ENCODE data around the gene LDB3.
A peak's percentile ranks its signal among the peaks of the same experiment; 100 is the strongest.
"Not testable (repeated sequence)": the region's sequence is repeated elsewhere in the genome, so short reads cannot be mapped to it uniquely, and the experiment has no call there.

LDB3 gene

DNA sequence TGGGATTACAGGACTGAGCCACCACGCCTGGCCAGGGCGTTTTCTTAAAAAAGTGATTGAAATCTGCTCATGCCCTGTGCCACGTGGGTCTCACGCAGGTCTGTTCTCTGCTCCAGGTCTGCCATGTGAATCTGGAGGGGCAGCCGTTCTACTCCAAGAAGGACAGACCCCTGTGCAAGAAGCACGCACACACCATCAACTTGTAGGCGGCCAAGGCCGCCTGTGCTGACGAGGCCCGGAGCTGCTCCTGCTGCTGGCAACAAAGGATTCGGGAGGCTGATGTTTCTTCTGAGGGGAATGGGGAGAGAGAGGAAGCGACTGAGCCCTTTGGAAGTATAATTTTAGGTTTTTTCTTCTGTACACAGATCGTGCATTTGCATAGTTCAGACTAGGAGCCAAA, 64.5 kb downstream of the LDB3 start:
- no peak for DNase-seq (ENCODE audit: low read depth)

DNA sequence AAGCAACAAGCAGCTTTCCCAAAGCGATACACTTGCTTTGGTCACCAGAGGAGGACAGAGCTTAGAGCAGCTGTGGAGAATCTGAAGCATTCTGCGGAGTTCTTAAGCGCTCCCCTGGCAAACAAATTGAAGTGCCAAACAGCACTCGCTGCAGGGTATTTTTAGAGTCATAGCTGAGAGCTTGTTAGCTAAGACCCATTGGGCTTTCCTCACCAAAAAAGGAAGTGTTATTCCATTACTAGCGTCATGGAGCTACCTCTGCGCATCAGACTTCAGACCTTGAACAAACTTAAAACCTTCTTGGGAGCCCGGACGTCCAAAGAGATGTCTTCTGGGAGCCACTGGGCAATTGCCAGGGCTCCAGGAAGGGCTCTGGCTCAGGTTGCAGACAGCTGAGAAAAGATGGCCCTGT, 65.0 kb downstream of the LDB3 start:
- DNase-seq (ENCODE audit: low read depth), result no peak

DNA sequence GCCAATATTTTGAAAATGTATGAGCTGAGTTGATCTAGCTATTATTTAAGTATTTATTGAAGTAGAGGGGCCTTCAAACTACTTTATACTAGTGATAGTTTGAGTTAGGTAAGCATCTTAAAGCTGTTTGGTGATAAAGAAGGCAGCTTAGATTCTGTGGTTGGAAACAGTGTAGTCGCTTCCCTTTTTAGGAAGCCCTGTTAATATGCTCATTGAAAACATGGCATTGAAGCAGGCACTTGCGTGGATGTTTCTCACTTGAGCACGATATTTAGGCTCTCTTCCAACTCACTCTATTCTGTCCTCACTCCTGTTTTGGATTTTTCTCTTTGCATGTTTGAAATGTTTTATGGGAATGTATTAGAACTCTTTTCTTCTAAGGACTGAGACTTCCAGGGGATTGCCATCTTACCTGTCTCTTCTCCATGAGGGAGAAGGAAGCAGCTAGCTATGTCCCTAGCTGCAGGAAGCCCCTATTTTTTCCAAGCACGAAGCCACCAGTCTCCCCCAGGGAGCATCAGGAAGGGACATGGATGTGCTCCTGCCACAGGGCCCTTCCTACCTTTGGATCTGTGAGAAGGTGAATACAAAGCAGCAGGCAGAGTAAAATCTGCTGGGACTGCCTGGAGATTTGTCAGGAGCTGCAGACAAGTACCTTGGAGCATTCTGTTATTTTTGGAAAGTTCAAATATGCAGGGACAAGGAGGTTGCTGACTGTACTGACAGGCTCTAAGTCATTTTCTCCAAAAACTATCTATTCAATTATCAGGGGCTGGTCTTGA, 66.1 kb downstream of the LDB3 start:
- DNase-seq (ENCODE audit: low read depth), result no peak

- DNase-seq (ENCODE audit: low read depth), result not testable (repeated sequence)
Measured at GRCh38 chr10:86735278-86735677, 67.0 kb downstream of the LDB3 start.

- DNase-seq (ENCODE audit: low read depth), result no peak
Measured at GRCh38 chr10:86742230-86742629, 73.9 kb downstream of the LDB3 start.

- DNase-seq (ENCODE audit: low read depth), result no peak
Measured at GRCh38 chr10:86744067-86744725, 75.9 kb downstream of the LDB3 start.

DNA sequence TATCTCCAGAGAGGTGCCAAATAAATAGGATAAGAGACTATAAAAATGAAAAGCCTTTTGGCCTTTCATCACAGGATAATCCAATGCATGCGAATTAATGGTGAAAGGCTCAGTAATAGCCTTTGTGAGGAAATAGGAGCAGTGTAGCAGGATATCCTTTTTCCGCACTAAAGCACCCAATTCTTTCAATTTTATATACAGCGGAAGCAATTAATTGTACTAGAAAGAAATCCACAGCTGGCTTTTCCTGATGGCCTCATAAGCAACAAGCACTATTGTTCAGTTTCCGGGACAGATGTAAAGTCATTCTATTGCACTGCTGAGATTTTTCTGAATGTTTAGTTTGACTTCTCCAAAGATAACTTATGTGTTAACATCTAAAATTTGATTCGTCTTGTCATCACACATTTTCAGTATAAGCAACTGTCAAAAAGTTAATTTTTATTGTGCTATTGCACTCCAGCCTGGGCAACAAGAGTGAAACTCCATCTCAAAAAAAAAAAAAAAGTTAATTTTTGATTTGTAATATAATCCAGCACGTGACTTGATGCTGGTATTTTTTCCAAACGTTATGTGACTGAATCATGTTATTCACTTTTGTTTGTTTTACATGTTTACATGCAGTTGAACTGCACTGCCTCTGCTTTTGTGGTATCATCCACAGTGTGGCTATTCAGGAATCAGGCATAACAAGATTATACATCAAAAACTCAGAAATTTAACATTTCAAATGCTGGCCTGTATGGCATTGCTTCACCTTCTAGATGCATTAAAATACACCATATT, 79.7 kb downstream of the LDB3 start:
- no peak for DNase-seq (ENCODE audit: low read depth)

- DNase-seq (ENCODE audit: low read depth), result no peak
Measured at GRCh38 chr10:86749854-86750253, 81.5 kb downstream of the LDB3 start.

GRCh38 chr10:86751477-86751876, 83.2 kb downstream of the LDB3 start:
- no peak for DNase-seq (ENCODE audit: low read depth)

- no peak for DNase-seq (ENCODE audit: low read depth)
Measured at GRCh38 chr10:86752311-86752710, 84.0 kb downstream of the LDB3 start.

DNA sequence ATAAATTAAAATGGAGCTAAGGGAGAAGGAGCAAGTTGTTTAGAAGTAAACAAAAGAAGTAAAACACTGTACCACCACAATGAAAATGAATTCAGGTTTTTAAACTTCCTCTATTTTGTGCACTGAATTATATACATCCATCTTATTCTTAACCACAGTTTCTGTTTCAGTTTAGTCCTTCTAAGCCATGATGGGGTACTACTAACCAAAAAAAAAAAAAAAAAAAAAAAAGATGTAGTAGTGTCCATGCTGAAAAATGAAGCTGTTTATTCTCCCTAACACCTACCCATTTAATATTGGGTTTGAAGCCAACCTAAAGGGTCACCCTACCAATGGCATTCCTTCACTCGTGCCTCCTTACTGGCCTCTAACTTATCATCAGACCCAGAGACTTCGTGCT, 84.7 kb downstream of the LDB3 start:
- no peak for DNase-seq (ENCODE audit: low read depth)

DNA sequence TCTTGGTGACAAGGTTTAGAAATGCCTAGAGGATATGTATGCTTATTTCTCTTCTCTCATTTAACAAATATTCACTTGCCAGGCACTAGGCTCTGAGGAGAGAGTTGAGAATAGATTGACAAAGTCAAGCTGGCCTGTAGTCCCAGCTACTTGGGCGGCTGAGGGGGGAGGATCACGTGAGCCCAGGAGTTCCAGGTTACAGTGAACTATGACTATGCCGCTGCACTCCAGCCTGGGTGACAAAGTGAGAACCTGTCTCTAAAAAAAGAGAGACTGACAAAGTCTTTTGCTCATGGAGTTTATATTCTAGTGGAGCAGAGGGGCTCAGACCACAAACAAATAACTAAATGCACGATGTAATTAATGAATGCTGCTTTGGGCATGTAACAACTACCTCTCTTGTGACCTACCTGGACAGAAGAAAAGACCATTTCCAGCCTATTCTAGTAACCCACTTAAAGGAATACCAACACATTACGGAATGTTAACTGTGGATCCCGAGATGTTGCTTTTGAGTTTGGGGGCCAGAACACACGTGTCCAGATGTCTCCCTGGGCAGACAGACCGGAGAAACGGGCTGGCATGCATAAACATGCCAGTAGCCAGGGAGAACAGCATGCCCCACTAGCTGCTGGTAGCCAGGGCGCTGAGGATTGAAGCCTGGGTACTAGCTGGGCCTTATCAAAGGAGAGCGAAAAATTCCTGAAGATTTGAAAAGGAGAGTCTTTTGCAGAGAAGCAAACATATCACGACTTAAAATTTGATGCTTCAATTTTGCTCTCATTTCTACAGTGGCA, 85.5 kb downstream of the LDB3 start:
- no peak for DNase-seq (ENCODE audit: low read depth)

GRCh38 chr10:86755454-86755739, 87.1 kb downstream of the LDB3 start:
- no peak for DNase-seq (ENCODE audit: low read depth)

DNA sequence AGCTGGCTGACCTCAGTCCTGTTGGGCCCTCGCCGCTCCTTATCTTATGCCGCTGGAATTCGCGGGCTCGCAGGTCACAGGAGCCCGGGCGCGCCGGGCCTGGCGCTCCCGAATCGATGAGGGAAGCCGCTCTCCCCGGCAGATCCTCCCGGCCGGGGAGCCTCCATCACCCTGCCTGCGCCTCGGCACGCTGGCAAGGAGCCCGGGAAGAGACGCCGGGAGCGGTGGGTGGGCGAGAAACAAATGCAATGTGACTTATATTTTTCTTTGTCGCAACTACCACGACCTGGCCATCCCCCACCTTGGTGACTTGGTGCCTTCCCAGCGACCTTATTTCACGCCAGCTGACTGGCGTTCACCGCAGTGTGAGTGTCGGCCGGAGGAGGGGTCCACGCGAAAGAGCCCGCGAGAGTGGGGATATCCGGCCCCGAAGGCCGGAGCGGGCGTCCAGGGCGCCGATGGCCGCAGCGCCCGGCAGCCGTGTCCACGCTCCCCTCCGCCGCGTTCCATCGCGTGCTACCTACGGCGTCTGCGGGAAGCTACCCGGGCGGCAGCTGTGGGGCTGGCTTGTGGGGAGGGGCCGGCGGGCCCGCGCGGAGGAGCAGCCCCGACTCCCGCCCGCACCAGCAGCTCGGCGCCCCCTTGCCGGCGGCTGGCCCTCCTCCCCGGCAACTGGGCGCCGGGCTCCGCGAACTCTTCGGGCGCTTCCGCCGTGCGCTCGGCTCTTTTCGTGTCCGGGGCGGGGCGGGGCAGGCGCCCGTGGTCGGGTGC, 87.6 kb downstream of the LDB3 start:
- DNase-seq (ENCODE audit: low read depth), result peak; percentile 78

DNA sequence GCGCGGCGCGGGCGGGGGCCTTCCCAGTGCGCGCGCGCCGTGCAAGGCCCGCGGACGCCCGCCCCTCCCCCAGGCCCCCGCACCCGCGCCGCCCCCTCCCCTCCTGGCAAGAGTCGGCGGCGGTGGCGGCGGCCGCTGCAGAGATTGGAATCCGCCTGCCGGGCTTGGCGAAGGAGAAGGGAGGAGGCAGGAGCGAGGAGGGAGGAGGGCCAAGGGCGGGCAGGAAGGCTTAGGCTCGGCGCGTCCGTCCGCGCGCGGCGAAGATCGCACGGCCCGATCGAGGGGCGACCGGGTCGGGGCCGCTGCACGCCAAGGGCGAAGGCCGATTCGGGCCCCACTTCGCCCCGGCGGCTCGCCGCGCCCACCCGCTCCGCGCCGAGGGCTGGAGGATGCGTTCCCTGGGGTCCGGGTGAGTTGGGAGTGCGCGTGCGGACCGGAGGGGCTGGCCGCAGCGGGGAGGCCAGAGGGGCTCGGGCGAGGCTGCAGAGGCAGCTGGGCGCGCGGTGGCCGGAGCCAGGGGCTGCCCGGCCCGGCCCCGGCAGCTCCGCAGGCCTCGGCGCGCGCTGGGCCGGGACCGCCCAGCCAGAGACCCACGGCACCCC, 88.3 kb downstream of the LDB3 start, which contains the start of gene BMPR1A:
BMPR1A (plus strand) TSS at position 109 of the 602 bp plus-strand sequence. CDS start 119,400 bp downstream, outside the sequence.
- no peak for DNase-seq (ENCODE audit: low read depth)

DNA sequence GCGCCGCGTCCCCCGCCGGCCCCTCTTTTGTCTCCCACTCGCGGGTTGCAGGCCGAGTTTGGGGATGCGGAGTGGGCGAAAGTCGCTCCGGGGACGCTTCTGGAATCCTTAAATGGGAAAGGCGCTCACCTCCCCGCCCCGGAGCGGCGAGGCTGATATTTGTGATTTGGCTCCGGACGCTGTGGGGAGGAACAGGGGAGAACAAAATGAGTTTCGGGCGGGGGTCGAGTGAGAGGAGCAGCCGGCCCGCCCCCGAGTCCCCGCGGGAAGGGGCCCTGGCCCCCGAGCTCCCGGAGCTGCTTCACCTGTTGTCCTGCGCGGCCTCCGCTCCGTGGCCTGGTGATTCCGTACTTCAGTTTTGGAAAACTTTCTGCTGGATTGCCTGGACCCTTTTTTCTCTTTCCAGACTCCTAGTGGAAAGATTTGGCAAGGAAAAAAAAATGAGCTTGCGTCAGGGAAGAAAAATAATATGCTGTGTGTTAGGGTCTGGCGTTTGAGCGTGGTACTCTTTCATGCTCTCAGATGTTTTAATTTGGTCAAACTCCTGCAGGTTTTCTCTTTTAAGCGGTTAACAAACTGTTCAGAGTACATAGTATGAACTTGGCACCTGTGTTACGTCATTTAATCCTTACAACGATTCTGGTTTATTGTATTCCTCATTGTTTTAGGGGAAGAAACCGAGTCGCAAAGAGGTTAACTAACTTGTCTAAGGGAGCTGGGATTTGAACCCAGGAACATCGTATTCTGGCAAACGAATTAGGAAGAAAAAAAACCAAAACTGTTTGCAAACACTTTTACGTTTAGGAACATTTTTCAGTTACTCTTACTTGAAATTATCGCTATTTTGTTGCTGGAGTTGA, 89.0 kb downstream of the LDB3 start:
- DNase-seq (ENCODE audit: low read depth), result no peak

GRCh38 chr10:86758189-86759072, 90.1 kb downstream of the LDB3 start:
- DNase-seq (ENCODE audit: low read depth), result no peak

- DNase-seq (ENCODE audit: low read depth), result no peak
Measured at GRCh38 chr10:86759073-86759672, 90.9 kb downstream of the LDB3 start.

- no peak for DNase-seq (ENCODE audit: low read depth)
Measured at GRCh38 chr10:86763404-86763803, 95.1 kb downstream of the LDB3 start.
